Tongue (tissue), 2 donors: ENCODE measurements around the gene TMX4. TPM values are rescaled to one million over a fixed set of nuclear protein-coding genes. Genes with fewer than 3 reads are reported as not detected.

Experiments
- DNase-seq: peaks from one replicate; pipeline ENCODE4 v3.0.0-alpha.2; 2015
- total RNA-seq: library from RNA; depleted of rRNA; stranded (reverse); fragments of >200 nt; gene quantifications from one replicate; pipeline ENCODE4 v1.2.3, GENCODE V29; 2014

TMX4 gene
- total RNA-seq, 1 donor from 2014 or later = 46.7 TPM

- no peak for DNase-seq
These were observed 362 bp upstream of the TMX4 start for GRCh38 chr20:8019998-8020247.

DNA sequence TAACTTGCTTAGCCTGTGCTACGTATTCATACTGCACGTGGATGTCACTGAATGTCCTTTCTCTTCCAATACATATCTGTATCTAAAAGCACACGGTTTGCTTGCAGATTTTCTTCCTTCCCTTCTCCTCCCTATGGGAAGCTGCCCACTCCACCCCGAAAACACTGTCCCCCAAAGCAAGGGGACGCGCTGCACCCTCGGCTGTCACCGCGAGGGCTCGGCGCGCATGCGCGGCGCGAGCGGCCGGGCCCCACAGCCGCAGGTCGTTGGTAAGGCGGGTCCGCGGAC lies 659 bp downstream of the TMX4 start:
- DNase-seq = peak; percentile 86

DNA sequence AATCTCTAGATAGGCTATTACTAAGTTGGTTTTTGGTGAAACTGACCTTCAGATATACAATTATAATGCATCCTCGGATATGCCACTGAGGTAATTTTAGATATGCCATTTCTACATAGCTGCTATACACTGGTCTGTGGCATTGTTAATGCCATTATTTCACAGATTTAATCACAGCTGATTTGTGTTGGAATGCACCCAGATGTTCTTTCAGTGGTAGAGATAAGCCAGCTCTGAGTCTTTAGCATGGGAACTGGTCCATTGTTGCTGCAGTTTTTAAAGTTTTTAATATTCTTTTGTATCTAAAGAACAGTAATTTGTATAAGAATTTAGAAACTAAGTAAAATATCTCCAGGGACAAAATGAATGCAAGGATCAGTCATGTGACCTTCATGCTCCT lies 6.8 kb downstream of the TMX4 start:
- DNase-seq = no peak

- DNase-seq = no peak
These were observed 10.8 kb downstream of the TMX4 start for GRCh38 chr20:8008733-8009132.

GRCh38 chr20:8007490-8007889 lies 12.1 kb downstream of the TMX4 start:
- no peak for DNase-seq

GRCh38 chr20:8005575-8006366 lies 13.8 kb downstream of the TMX4 start:
- no peak for DNase-seq

- DNase-seq = no peak
These were observed 14.5 kb downstream of the TMX4 start for GRCh38 chr20:8005033-8005432.

DNA sequence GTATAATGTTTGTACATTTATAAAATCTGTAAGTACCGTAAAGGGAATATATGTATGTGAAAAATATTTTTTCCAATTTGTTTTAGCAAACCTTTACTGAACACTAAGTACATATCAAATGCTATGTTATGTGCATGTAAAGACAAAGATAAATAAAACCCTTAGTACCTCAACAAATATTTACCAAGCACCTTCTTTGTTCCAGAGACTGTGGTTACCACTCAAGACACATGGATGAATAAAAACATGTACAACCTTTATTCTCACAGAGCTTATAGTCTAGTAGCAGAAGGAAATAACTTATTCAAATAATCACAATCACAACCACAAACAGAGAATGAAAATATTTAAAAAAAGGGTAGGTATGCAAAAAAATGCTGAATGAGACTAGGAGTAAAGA lies 17.5 kb downstream of the TMX4 start:
- no peak for DNase-seq

- DNase-seq = no peak
These were observed 18.8 kb downstream of the TMX4 start for GRCh38 chr20:8000796-8001195.

DNA sequence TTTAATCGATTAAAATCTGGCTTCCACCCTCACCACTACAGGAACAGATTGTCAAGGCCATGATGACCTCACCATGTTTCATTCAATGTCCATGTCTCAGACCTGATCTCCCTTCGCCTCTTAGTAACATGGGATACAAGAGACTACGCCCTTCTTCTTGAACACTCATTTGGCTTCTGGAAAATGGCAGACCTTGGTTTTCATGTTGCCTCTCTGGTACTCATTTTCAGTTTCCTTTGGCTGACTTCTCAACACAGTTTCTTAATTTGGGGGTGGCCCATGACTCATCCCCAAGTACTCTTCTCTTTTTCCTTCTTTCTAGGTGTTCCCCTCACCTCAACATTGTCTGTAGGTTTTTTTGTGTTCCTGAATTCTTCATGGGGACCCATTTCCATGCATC lies 22.7 kb downstream of the TMX4 start:
- no peak for DNase-seq

- no peak for DNase-seq
These were observed 24.8 kb downstream of the TMX4 start for GRCh38 chr20:7994809-7995208.

GRCh38 chr20:7993703-7994102 lies 25.9 kb downstream of the TMX4 start:
- no peak for DNase-seq

GRCh38 chr20:7993238-7993637 lies 26.3 kb downstream of the TMX4 start:
- DNase-seq = no peak

DNA sequence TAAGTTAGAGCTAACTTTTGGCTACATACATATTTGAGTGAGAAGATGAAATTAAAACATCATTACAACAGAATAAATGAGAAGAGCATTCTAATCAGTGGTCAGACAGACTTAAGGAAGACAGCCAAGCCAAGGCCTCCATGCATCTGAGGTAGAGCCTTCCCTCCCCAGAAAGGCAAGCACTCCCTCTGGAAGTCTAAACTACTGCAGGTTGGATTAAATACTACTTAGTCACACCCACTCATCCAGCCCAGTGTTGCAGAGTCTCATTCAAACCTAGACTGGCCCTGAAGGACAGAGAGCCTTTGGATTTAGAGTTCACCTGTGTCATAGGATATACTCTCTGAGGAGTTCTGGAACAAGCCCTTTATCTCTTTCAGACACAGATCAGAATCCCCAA lies 29.2 kb downstream of the TMX4 start:
- DNase-seq = no peak

- DNase-seq = no peak
These were observed 30.2 kb downstream of the TMX4 start for GRCh38 chr20:7989379-7989778.

DNA sequence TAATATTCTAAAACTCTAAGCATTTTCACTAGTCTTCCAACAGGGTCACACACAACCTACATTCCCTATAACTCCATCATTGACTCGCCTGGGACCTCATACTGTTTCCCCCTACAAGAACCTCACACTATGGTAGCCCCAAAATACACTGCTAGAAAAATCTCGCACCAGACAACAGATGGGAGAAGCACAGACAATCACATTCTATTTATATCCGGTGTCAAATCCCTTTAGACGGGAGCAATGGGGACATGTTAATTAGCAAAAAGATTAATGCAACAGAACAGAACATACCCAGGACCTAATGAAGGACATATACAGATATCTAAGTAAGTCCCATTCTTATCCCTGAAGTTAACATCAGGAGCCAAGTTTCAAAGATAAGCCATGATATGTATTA lies 33.6 kb downstream of the TMX4 start:
- DNase-seq = no peak

DNA sequence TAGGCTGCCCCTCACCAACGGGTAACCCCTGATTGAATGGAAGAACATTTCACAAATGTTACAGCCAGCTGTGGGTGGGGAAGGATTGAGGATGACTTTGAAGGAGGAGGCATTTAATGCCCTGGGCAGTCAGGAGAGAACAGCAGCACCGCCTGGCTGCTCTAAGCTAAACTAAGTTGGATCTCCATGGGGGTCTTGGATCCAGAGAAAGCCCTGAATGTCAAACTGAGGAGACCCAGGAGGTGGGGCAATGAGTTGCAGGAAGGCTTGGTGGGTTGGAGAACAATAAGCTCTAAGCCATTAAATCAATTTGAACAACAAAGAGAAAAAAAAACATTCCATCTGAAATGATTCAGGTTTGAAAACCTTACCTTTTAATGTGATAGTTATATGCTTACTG lies 35.4 kb downstream of the TMX4 start:
- no peak for DNase-seq

DNA sequence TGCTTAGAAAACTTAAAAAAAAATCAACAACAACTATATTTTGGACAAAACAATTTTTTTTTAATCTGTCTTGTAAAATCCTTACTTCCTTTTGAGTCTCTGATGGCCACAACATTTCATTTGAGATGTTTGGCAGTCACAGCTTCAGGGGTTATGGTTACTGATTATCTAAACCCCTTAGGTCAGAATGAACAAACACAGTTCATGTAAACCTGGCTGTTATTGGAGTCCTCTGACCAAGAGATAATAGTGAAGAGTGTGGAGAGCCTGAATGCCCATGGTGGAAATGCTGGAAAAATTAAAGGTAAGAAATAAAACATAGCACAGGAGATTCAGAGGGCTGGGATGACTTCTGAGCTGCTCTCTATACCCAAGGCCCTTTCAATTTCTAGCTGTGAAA lies 38.2 kb downstream of the TMX4 start:
- DNase-seq = no peak

DNA sequence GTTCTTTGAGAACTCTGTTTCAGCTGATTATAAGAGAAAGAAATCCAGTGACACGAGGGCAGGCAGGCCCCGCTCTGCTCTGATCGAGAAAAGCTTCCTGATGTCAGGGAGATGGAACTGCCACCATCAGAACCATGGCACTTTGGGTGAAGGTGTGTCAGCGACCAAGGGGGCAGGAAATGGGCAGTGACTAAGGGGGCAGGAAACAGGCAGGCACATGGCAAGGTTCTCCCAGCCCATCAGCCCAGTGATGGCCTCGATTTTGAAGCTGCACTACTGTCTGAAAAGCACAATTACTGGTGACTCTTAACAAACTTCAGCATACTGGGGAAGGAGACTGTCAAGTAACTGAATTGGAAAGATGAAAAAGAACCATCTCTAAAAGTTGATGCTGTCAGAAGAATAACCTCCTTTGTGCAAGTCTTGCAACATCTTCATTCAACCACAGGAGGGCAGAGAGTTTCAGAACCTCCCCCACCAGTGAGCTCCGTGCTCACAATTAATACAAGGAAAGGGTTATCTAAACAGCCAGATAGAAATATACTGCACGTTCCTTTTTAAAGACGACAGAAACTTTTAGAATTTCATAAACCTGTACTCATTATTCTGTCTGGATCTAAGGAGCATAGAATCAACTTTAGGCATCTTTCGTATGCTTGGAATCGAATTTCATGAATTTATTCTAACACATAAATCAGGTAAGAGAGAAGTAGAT lies 39.1 kb downstream of the TMX4 start:
- DNase-seq = peak; percentile 27

- peak; percentile 26 for DNase-seq
These were observed 41.9 kb downstream of the TMX4 start for GRCh38 chr20:7977709-7978108.

GRCh38 chr20:7975851-7976414 lies 43.6 kb downstream of the TMX4 start:
- no peak for DNase-seq

DNA sequence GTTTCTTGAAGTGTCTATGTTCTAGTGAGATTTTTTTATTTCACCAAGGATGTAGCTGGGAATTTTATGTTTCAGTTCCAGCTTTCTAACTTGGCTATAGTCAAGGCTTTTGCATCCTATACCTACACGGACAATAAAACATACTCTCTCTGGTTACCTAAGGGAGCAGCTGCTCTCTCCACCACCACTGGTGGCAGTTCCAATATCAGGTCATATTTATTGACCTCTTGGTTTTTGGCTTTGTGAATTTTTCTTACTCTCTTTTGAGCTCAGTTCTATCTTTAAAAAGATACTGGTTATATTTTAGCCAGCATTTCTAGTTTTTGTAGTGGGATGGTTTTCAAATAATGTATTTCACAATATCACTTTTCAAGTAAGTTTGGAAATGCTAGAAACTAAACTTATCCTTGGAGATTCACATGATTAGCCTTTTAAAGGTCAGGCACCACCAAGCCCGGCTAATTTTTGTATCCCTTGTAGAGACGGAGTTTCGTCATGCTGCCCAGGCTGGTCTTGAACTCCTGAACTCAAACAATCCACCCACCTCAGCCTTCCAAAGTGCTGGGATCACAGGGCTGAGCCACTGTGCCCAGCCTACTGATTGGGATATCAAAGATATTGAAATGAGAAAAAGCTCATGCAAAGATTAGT lies 44.7 kb downstream of the TMX4 start:
- no peak for DNase-seq

DNA sequence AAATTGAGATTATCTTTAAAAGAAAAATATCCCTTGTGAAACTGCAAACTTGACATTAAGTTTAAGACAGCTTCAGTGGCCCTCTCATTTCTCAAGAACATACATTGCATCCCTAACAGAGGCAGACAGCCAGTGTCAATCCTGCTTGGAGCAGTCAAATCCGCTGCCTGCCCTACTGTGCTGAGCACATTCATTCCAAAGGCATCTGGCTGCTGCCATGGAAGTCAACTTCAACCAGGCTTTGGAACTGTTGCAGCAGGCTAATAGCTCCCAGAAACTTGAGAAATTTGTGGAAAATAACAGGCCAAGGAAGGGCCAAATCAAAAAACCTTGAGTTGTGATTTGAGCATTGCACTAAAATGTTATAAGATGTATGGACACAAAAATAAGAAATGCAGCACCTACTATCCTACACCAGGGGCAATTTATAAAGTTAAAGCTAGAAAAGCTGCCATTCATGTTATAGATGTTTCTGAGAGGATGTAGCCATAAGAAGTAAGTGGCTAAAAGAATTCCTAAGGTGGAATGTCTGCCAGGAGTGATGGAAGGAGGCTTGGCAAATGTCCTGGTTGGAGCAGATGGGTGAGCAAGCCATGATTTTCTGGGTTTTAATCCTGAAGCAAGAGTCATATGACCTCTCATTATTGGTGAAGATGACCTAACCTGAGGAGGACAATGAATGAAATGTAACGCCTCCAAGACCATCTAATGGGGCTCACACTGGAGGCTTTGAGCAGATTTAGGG lies 47.9 kb downstream of the TMX4 start:
- no peak for DNase-seq
